ENCODE results near the gene CTXN3. TPM values are rescaled to one million over a fixed set of nuclear protein-coding genes. Genes with fewer than 3 reads are reported as not detected.
A peak's percentile ranks its signal among the peaks of the same experiment; 100 is the strongest.

CTXN3 gene
- total and polyA plus RNA-seq, 2 donors (not counting 3 experiments of a cell fraction or from before 2014, with no cell fraction given) = not detected

DNA sequence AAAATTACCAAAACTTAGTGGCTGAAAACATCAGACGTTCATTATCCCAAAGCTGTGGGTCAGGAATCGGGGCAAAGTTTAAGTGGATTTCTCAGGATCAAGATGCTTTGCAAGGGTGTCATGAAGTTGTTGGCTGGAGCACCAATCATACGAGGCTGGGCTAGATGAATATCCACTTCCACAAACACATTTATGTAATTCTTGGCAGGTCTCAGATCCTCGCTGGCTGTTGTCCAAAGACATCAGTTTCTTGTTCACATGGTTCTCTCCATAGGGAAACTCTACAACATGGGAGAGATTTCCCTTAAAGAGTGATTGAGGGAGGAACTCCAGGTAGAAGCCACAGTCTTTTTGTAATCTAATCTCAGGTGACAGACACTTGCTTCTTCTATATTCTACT is 34.1 kb downstream of the CTXN3 start:
- no TSS peak for BruUV-seq (replicated peaks)
- Histone ChIP-seq H3K4me3 (replicated peaks in 1 of 3; ENCODE audit: insufficient read depth in 1 of 3, low read depth in 1 of 3, low read length in 3 of 3) (no peak overlapping the region), H3K9ac (replicated peaks; ENCODE audit: extremely low read depth, insufficient read depth, low read length) (no peak overlapping the region), H3K27ac (ENCODE audit: insufficient read depth, low read depth, low read length) (no peak overlapping the region), H3K9me3 (replicated peaks; ENCODE audit: control insufficient read depth, insufficient read depth, low read length) (no peaks in the 10 kb centered on the region), H3K79me2 (ENCODE audit: control insufficient read depth, insufficient read depth, low read length) (no peaks in the 10 kb centered on the region), H3K36me3 (ENCODE audit: control insufficient read depth in 2 of 2, extremely low read depth in 1 of 2, insufficient read depth in 2 of 2, low read length in 2 of 2) (no peaks in the 10 kb centered on the region), H3K9me1 (replicated peaks; ENCODE audit: control insufficient read depth, extremely low read depth, insufficient read depth, low read length) (no peaks in the 10 kb centered on the region), H3K4me2 (ENCODE audit: insufficient read depth, low read length) (no peak overlapping the region), H4K20me1 (replicated peaks; ENCODE audit: control insufficient read depth, extremely low read depth, insufficient read depth, low read length) (no peaks in the 10 kb centered on the region), H3K4me1 (ENCODE audit: control insufficient read depth, extremely low read depth, insufficient read depth, low read length) (peaks cover 3% of the 10 kb centered on the region), H2AFZ (ENCODE audit: low read depth, low read length) (no peak overlapping the region), H3K27me3 (ENCODE audit: control insufficient read depth in 2 of 2, insufficient read depth in 2 of 2, low read length in 2 of 2) (no peaks in the 10 kb centered on the region)
- intact Hi-C loops (cut with micrococcal nuclease) = no loop called here
- ChIA-PET CTCF (no interaction called here), POLR2A (no interaction called here)
- dilution Hi-C loops (cut with MboI; ENCODE audit: extremely low pct_ligation_motif_present, low sequenced_read_pairs) = no loop called here
- FAIRE-seq (peak; percentile 40), DNase-seq (ENCODE audit: low read depth, low spot score) (peak; percentile 69)
- TF ChIP-seq FOS (IDR thresholded peaks at IDR 0.05; ENCODE audit: borderline replicate concordance, insufficient read depth, low read length) (no peak), MYC (IDR thresholded peaks at IDR 0.05; ENCODE audit: low read depth, low read length) (no peak), EZH2 (IDR thresholded peaks at IDR 0.05; ENCODE audit: borderline replicate concordance, low read depth, low read length, severe bottlenecking) (no peak), JUN (IDR thresholded peaks at IDR 0.05; ENCODE audit: borderline replicate concordance, insufficient read depth, insufficient read length, low read depth) (no peak), POLR2AphosphoS5 (IDR thresholded peaks at IDR 0.05; ENCODE audit: insufficient read depth, low read depth, low read length) (no peak), GATA2 (IDR thresholded peaks at IDR 0.05; ENCODE audit: insufficient read depth, insufficient read length, low read depth, low read length) (no peak), CTCF (IDR thresholded peaks at IDR 0.05; ENCODE audit: extremely low read depth in 1 of 2, insufficient read depth in 1 of 2, low read depth in 1 of 2, low read length in 2 of 2) (no peak), POLR2A (IDR thresholded peaks at IDR 0.05; ENCODE audit: low read depth, low read length) (no peak)
- TF ChIP-seq, protein P1, sequence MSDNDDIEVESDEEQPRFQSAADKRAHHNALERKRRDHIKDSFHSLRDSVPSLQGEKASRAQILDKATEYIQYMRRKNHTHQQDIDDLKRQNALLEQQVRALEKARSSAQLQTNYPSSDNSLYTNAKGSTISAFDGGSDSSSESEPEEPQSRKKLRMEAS (IDR thresholded peaks at IDR 0.05; ENCODE audit: insufficient read depth, insufficient read length) = no peak
